HL-60 (cell line): ENCODE data around the gene IL32.

Source experiments
- DNase-seq, 2 experiments: peaks; one replicate each; pipeline ENCODE4 v3.0.0-alpha.2; 2010 to 2020; ENCODE audit warnings: low read depth in 1 of 2, low spot score in 1 of 2
- H3K27ac ChIP-seq: fragments of 250-450 bp; sonication (Bioruptor Pico); replicated peaks from 2 replicates; pipeline ENCODE4 v1.5.1; 2020; ENCODE audit warnings: mild to moderate bottlenecking, moderate library complexity
- H3K27me3 ChIP-seq: fragments of 250-450 bp; sonication (Bioruptor Pico); 2 replicates; pipeline ENCODE4 v1.5.1; 2021; ENCODE audit warnings: mild to moderate bottlenecking, moderate library complexity; ENCODE audit not compliant: insufficient read depth, poor library complexity, severe bottlenecking
- H3K4me3 ChIP-seq: replicated peaks from 2 replicates; pipeline ENCODE4 v1.5.1; 2011; ENCODE audit warnings: mild to moderate bottlenecking, control low read depth, low read length; ENCODE audit not compliant: insufficient read depth
- REST ChIP-seq: IDR thresholded peaks from 2 replicates; pipeline ENCODE4 v1.6.1; 2012; ENCODE audit warnings: low read depth; ENCODE audit not compliant: insufficient replicate concordance
- SPI1 ChIP-seq: IDR thresholded peaks from 2 replicates; pipeline ENCODE4 v1.6.1; 2012; ENCODE audit warnings: low read depth, mild to moderate bottlenecking, borderline replicate concordance
- TF ChIP-seq, protein P1 (sequence below): IDR thresholded peaks from one replicate; pipeline ENCODE4 v1.5.1; 2011; ENCODE audit warnings: low read length, control low read depth, inconsistent platforms; ENCODE audit not compliant: insufficient read depth

IL32 gene

DNA sequence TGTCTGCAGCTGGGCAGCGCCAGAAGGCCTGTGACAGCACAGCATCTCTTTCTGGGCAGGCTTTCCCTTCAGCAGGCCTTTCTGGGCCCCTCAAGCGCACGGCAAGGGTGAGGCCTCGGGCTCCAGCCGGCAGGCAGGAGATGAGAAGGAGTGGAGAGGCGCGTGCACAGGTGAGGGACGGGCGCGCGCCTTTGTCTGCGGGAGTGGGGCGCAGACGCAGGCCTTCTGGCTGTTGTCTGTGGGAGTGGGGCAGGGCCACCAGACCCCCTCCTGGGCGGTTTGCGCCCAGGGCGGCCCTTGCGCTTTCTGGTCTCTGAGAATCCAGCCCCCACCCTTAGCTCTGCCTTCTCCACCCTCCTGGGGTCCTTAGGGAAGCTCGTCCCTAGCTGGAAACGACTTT is 53.4 kb downstream of the IL32 start:
- no peak for DNase-seq
- H3K4me3 ChIP-seq = no peak overlapping the region
- peaks cover 5% of the 10 kb centered on the region for H3K27me3 ChIP-seq
- TF ChIP-seq SPI1 = no peak
- TF ChIP-seq, protein P1, sequence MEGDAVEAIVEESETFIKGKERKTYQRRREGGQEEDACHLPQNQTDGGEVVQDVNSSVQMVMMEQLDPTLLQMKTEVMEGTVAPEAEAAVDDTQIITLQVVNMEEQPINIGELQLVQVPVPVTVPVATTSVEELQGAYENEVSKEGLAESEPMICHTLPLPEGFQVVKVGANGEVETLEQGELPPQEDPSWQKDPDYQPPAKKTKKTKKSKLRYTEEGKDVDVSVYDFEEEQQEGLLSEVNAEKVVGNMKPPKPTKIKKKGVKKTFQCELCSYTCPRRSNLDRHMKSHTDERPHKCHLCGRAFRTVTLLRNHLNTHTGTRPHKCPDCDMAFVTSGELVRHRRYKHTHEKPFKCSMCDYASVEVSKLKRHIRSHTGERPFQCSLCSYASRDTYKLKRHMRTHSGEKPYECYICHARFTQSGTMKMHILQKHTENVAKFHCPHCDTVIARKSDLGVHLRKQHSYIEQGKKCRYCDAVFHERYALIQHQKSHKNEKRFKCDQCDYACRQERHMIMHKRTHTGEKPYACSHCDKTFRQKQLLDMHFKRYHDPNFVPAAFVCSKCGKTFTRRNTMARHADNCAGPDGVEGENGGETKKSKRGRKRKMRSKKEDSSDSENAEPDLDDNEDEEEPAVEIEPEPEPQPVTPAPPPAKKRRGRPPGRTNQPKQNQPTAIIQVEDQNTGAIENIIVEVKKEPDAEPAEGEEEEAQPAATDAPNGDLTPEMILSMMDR = no peak
- TF ChIP-seq REST = no peak
- H3K27ac ChIP-seq = no peak overlapping the region
